KBM-7 (cell line): ENCODE measurements around the gene DHRS3.
"Not testable (repeated sequence)": the region's sequence is repeated elsewhere in the genome, so short reads cannot be mapped to it uniquely, and the experiment has no call there.

Source experiments
- DNase-seq: peaks from one replicate; pipeline ENCODE4 v3.0.0-alpha.2; 2015
- in situ Hi-C: fragments of 300-500 bp; cut with MboI; formaldehyde crosslinking; loops from 2 replicates; pipeline ENCODE4 v1.14.3; 2020; ENCODE audit warnings: low sequenced_read_pairs, low pct_unique_long_range_greater_than_20kb, mixed read lengths

The DHRS3 gene

DNA sequence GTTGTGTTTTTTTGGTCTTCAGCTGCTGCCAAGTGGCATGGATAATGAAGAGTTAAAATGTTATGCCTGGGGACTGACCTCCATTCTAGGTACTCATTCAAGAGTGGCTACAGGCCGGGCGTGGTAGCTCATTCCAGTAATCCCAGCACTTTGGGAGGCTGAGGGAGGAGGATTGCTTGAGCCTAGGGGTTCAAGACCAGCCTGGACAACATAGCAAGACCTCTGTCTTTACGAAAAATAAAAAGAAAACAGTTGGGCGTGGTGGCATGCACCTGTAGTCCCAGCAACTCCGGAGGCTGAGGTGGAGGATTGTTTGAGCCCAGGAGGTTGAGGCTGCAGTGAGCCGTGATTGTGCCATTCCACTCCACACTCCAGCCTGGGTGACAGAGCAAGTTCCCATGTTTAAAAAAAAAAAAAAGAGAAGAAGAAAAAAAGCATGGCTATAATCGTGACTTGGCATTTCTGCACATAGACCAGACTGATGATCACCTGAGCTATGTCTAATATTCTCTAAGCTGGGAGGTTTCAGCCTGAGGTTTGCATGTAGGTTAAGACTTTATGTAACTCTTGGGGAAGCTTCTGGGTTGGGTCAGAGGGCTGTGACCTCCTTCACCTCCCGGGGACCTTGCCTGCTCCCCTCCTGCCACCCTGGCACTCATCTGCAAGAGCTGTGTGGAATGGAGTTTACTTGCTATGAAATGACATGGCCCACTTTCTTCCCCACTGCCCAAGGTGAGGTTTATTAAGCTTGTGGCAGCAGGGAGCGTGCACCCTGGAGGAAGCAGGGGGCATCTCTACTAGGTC, 51.3 kb downstream of the DHRS3 start:
- no peak for DNase-seq
- in situ Hi-C loops: no loop called here

GRCh38 chr1:12565966-12566352, 52.1 kb downstream of the DHRS3 start:
- DNase-seq: no peak
- in situ Hi-C loops: no loop called here

- no peak for DNase-seq
- in situ Hi-C loops: no loop called here
Measured at GRCh38 chr1:12565094-12565965, 52.7 kb downstream of the DHRS3 start.

GRCh38 chr1:12564251-12564650, 53.8 kb downstream of the DHRS3 start:
- DNase-seq, in situ Hi-C loops: not testable (repeated sequence)

DNA sequence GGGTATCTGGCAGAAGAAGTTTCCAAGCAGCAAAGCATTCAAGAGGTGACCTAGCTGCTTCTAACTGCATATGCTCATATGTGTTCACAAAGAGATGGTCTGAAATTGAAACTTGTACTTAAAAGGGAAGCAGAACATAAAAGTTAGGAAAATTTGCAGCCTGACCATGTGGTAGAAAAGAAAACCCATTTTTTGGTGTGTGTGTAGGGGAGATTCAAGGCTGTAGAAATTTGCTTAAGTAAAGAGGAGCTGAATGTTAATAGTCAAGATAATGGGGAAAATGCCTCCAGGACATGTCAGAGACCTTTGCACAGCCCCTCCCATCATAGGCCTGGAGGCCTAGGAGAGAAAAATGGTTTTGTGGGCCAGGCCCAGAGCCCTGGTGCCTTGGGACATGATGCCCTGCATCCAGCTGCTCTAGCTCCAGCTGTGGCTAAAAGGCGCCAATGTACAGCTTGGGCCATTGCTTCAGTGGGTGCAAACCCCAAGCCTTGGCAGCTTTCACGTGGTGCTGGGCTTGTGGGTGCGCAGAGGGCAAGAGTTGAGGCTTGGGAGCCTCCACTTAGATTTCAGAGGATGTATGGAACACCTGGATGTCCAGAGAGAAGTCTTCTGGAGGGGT, 54.9 kb downstream of the DHRS3 start:
- in situ Hi-C loops: no loop called here

GRCh38 chr1:12561121-12561520, 56.9 kb downstream of the DHRS3 start:
- no peak for DNase-seq
- in situ Hi-C loops: no loop called here

More for the DNA sequence above, 54.9 kb downstream of the DHRS3 start:
- DNase-seq: no peak

- DNase-seq: no peak
- in situ Hi-C loops: no loop called here
Measured at GRCh38 chr1:12556957-12557935, 60.8 kb downstream of the DHRS3 start.

DNA sequence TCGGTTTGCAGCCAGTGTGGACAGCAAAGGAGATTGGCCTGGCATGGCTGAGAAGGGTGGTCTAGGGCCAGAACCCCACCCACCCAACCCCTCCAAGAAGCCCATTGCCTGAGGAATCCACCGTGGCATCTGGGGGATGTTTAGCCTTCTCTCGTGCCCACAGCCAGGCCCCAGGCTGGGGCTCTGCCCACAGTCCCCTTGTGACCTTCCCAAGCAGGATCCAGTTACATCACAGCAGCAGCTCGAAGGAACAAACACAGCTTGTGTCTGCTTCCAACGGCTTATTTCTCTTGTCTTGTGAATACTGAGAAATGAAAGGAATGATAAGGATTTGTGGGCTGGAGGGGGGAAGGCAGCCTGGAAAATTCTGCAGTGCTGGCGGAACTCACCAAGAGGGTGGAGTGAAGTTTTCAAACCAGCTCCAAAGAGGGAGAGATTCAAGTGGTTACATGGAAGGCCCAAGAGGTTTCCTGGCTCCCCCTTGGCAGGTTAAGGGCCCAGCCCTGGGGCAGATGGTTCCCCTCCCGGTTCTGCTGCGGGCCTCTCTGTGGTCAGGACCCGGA, 61.6 kb downstream of the DHRS3 start:
- in situ Hi-C loops: no loop called here
- no peak for DNase-seq

DNA sequence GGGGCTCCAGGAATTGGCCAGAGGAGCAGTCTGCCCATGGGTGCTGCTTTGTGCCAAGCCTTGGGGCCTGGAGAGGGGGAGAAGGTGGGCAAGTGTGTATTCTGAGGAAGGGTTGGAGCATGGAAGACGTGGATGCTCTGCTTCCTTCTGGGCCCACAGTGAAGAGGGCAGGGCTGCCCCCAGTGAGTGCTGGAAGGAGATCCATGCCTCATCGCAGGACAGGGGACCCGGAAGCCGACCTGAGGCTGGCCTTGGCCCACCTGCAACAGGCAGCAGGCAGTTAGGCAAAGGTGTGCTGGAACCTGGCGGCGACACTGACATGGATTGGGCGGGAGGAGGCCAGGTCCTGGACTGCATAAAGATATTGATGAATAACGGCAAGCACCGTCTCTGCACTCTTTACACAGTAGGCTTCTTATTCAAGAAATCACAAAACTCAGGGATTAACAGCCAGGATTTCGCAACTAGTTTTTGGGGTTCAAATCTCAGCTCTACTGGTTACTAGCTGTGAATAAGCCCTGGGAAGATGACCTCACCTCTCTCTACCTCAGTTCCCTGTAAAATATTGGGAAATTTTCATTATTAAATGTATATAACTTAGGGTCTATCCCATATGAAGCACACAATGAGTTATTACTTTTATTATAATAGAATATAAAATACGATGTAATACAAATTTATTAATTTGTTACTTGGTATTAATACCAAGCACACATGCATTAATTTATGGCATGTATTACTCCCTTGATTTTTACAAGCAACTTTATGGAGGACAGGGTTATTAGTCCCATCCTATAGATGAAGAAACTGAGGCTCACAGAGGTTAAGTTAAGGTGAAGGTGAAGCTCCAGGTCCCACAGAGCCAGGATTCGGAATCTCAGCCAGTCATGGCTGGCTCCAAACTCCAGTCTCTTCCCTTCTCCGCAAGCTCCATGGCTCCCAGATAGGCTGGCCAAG, 62.3 kb downstream of the DHRS3 start:
- no peak for DNase-seq
- in situ Hi-C loops: no loop called here

GRCh38 chr1:12554521-12555305, 63.3 kb downstream of the DHRS3 start:
- in situ Hi-C loops: no loop called here
- DNase-seq: no peak

- no peak for DNase-seq
- in situ Hi-C loops: no loop called here
Measured at GRCh38 chr1:12553963-12554362, 64.0 kb downstream of the DHRS3 start.

GRCh38 chr1:12552951-12553921, 64.8 kb downstream of the DHRS3 start:
- in situ Hi-C loops: no loop called here
- no peak for DNase-seq

DNA sequence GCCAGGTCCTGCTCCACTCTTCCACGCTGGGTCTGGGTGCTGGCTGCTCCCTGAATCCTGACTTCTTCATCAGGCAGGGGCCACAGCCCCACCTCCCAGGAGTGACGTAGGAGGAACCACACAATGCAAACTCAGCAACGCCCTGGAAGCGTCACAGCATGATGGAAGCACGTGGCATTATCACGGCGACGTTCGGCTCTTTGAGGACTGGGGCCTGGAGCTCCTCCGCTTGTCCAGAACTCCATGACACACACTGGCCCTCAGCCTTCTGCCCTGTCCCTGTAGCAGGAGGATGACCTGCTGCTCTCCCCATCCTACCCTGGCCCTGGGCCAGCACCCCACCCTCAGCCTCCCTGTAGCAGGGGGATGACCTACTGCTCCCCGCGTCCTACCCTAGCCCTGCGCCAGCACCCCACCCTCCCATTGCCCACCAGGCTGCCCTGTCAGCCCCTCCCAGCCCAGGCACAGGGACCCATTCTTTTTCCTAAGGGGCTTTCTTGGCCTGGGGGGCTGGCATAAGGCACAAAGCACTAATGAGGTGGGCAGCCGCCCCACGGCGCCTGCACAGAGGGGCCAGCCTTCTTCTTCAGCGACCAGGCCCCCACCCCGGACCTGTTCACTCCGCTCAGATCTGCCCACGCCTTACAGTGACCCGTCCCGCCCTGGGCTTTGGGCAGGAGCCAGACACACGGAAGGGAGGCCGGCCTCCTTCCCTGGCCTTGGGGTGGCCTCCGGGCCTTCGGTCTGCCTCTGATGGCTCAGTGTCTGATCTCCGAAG, 65.7 kb downstream of the DHRS3 start:
- DNase-seq: no peak
- in situ Hi-C loops: no loop called here

GRCh38 chr1:12551584-12551983, 66.4 kb downstream of the DHRS3 start:
- in situ Hi-C loops: no loop called here
- DNase-seq: no peak
